ENCODE data around the gene TSPAN9. TPM values are rescaled to one million over a fixed set of nuclear protein-coding genes. Genes with fewer than 3 reads are reported as not detected.

TSPAN9 gene
- total RNA-seq, 1 donor, result 3.5 TPM

- H3K27me3 ChIP-seq (ENCODE audit: insufficient read depth, low read length), result no peaks in the 10 kb centered on the region
- H3K4me1 ChIP-seq (ENCODE audit: insufficient read depth, low read length), result no peaks in the 10 kb centered on the region
- H3K9me3 ChIP-seq (ENCODE audit: low read depth, low read length), result no peaks in the 10 kb centered on the region
- no peak overlapping the region for H3K4me3 ChIP-seq (ENCODE audit: low read length)
Measured at GRCh38 chr12:3097186-3097804, 20.1 kb downstream of the TSPAN9 start.

GRCh38 chr12:3097836-3098235 lies 20.7 kb downstream of the TSPAN9 start:
- Histone ChIP-seq H3K4me1 (ENCODE audit: insufficient read depth, low read length) (no peaks in the 10 kb centered on the region), H3K9me3 (ENCODE audit: low read depth, low read length) (no peaks in the 10 kb centered on the region), H3K27me3 (ENCODE audit: insufficient read depth, low read length) (no peaks in the 10 kb centered on the region), H3K4me3 (ENCODE audit: low read length) (no peak overlapping the region)

DNA sequence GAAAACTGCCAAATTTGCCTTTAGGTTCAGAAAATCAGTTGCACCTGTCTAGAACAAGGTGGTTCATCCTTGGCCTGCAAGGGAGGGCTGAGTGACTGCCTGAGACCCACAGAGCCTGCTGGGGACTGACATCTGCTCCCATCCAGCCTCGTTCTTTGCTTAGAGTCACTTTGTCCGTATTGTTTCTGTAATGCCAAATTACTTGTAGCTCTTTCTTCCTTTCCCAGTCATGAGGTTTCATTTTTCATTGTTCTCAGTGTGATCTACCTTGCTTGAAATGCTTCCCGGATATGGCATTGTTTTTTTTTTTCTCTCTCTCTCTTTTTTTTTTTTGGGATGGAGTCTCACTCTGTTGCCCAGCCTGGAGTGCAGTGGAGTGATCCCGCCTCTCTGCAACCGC lies 21.3 kb downstream of the TSPAN9 start:
- Histone ChIP-seq H3K4me3 (ENCODE audit: low read length) (no peak overlapping the region), H3K9me3 (ENCODE audit: low read depth, low read length) (no peaks in the 10 kb centered on the region), H3K4me1 (ENCODE audit: insufficient read depth, low read length) (no peaks in the 10 kb centered on the region), H3K27me3 (ENCODE audit: insufficient read depth, low read length) (no peaks in the 10 kb centered on the region)

DNA sequence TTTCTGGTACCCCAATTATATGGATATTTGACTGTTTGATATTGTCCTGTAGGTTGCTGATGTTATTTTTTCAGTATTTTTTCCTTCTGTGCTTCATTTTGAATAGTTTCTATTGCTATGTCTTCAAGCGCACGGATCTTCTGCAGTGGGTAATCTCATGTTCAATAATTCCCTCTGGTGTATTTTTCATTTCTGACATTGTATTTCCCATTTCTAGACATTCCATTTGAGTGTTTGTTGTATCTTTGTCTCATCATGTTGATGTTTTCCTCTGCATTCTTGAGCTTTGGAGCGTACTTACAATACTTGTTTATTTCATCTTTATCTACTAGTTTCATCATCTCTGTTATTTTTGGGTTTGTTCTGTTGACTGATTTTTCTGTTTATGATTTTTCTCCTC lies 22.0 kb downstream of the TSPAN9 start:
- H3K4me1 ChIP-seq (ENCODE audit: insufficient read depth, low read length), result no peaks in the 10 kb centered on the region
- no peak overlapping the region for H3K4me3 ChIP-seq (ENCODE audit: low read length)
- H3K27me3 ChIP-seq (ENCODE audit: insufficient read depth, low read length), result no peaks in the 10 kb centered on the region
- H3K9me3 ChIP-seq (ENCODE audit: low read depth, low read length), result no peaks in the 10 kb centered on the region

GRCh38 chr12:3101309-3102024 lies 24.3 kb downstream of the TSPAN9 start:
- Histone ChIP-seq H3K4me1 (ENCODE audit: insufficient read depth, low read length) (no peaks in the 10 kb centered on the region), H3K27me3 (ENCODE audit: insufficient read depth, low read length) (no peaks in the 10 kb centered on the region), H3K4me3 (ENCODE audit: low read length) (no peak overlapping the region), H3K9me3 (ENCODE audit: low read depth, low read length) (no peaks in the 10 kb centered on the region)

DNA sequence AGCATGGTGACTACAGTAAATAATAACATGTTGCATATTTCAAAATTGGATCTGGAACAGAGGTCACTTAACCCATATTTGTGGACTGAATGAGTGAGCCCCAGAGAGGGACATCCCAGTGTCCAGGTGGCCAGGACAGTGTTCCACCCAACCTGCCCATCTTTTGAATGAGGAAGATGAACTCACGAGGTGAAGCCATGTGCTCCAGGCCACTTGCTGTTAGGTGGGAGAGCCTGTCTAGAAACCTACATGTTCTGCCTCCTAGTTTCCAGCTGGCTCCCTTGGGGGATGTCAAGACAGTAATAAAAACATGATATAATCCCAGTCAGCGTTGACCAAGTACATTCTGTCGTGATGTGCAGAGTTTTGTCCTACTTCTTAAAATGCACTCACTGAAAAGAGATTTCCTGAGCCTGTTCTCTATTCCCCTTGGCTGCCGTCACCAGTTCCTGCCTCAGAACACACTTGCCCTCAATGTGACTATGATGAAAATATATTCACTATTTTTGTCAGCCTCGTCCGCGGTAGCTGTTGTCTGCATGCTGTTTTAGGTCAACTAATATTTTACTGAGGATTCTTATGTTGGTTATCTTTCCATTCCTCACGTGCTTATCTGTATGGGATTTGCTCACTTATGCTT lies 25.7 kb downstream of the TSPAN9 start:
- no peaks in the 10 kb centered on the region for H3K27me3 ChIP-seq (ENCODE audit: insufficient read depth, low read length)

GRCh38 chr12:3103806-3104205 lies 26.6 kb downstream of the TSPAN9 start:
- no peaks in the 10 kb centered on the region for H3K27me3 ChIP-seq (ENCODE audit: insufficient read depth, low read length)

More for the DNA sequence above, 25.7 kb downstream of the TSPAN9 start:
- Histone ChIP-seq H3K9me3 (ENCODE audit: low read depth, low read length) (no peaks in the 10 kb centered on the region), H3K4me1 (ENCODE audit: insufficient read depth, low read length) (no peaks in the 10 kb centered on the region), H3K4me3 (ENCODE audit: low read length) (no peak overlapping the region)

GRCh38 chr12:3105690-3106479 lies 28.7 kb downstream of the TSPAN9 start:
- Histone ChIP-seq H3K4me1 (ENCODE audit: insufficient read depth, low read length) (no peaks in the 10 kb centered on the region), H3K4me3 (ENCODE audit: low read length) (no peak overlapping the region), H3K27me3 (ENCODE audit: insufficient read depth, low read length) (no peaks in the 10 kb centered on the region), H3K9me3 (ENCODE audit: low read depth, low read length) (no peaks in the 10 kb centered on the region)

More at GRCh38 chr12:3103806-3104205, 26.6 kb downstream of the TSPAN9 start:
- Histone ChIP-seq H3K4me1 (ENCODE audit: insufficient read depth, low read length) (no peaks in the 10 kb centered on the region), H3K4me3 (ENCODE audit: low read length) (no peak overlapping the region), H3K9me3 (ENCODE audit: low read depth, low read length) (no peaks in the 10 kb centered on the region)

GRCh38 chr12:3106579-3106978 lies 29.4 kb downstream of the TSPAN9 start:
- H3K4me3 ChIP-seq (ENCODE audit: low read length), result no peak overlapping the region
- H3K27me3 ChIP-seq (ENCODE audit: insufficient read depth, low read length), result no peaks in the 10 kb centered on the region

GRCh38 chr12:3107071-3107583 lies 29.9 kb downstream of the TSPAN9 start:
- Histone ChIP-seq H3K4me1 (ENCODE audit: insufficient read depth, low read length) (no peaks in the 10 kb centered on the region), H3K4me3 (ENCODE audit: low read length) (no peak overlapping the region), H3K9me3 (ENCODE audit: low read depth, low read length) (no peaks in the 10 kb centered on the region), H3K27me3 (ENCODE audit: insufficient read depth, low read length) (no peaks in the 10 kb centered on the region)

More at GRCh38 chr12:3106579-3106978, 29.4 kb downstream of the TSPAN9 start:
- Histone ChIP-seq H3K4me1 (ENCODE audit: insufficient read depth, low read length) (no peaks in the 10 kb centered on the region), H3K9me3 (ENCODE audit: low read depth, low read length) (no peaks in the 10 kb centered on the region)

GRCh38 chr12:3107954-3108353 lies 30.8 kb downstream of the TSPAN9 start:
- Histone ChIP-seq H3K4me3 (ENCODE audit: low read length) (no peak overlapping the region), H3K9me3 (ENCODE audit: low read depth, low read length) (no peaks in the 10 kb centered on the region), H3K4me1 (ENCODE audit: insufficient read depth, low read length) (no peaks in the 10 kb centered on the region), H3K27me3 (ENCODE audit: insufficient read depth, low read length) (no peaks in the 10 kb centered on the region)

- H3K4me1 ChIP-seq (ENCODE audit: insufficient read depth, low read length), result no peaks in the 10 kb centered on the region
- H3K9me3 ChIP-seq (ENCODE audit: low read depth, low read length), result no peaks in the 10 kb centered on the region
- peaks cover 3% of the 10 kb centered on the region for H3K27me3 ChIP-seq (ENCODE audit: insufficient read depth, low read length)
- H3K4me3 ChIP-seq (ENCODE audit: low read length), result no peak overlapping the region
Measured at GRCh38 chr12:3110578-3110977, 33.4 kb downstream of the TSPAN9 start.

GRCh38 chr12:3113671-3114325 lies 36.6 kb downstream of the TSPAN9 start:
- Histone ChIP-seq H3K4me3 (ENCODE audit: low read length) (no peak overlapping the region), H3K4me1 (ENCODE audit: insufficient read depth, low read length) (no peaks in the 10 kb centered on the region), H3K27me3 (ENCODE audit: insufficient read depth, low read length) (peaks cover 6% of the 10 kb centered on the region), H3K9me3 (ENCODE audit: low read depth, low read length) (no peaks in the 10 kb centered on the region)

DNA sequence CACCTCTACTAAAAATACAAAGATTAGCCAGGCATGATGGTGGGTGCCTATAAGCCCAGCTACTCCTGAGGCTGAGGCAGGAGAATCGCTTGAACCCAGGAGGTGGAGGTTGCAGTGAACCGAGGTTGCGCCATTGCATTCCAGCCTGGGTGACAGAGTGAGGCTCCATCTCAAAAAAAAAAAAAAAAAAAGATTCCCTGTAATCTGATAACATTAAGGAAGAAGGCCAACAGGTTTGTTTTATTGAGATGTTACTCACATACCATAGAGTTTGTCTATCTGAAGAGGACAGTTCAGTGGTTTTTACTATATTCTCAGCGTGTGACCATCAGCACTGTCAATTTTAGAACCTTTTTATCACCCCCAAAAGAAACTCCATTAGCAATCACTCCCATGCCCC lies 37.5 kb downstream of the TSPAN9 start:
- Histone ChIP-seq H3K9me3 (ENCODE audit: low read depth, low read length) (no peaks in the 10 kb centered on the region), H3K27me3 (ENCODE audit: insufficient read depth, low read length) (peaks cover 6% of the 10 kb centered on the region), H3K4me1 (ENCODE audit: insufficient read depth, low read length) (no peaks in the 10 kb centered on the region), H3K4me3 (ENCODE audit: low read length) (no peak overlapping the region)
